HPDE6-E6E7 (cell line): Measurements from ENCODE around the gene ANKRD29.

Experiments used
- DNase-seq: peaks from one replicate; pipeline ENCODE4 v3.0.0; 2011; ENCODE audit warnings: missing footprints; ENCODE audit errors: extremely low spot score

ANKRD29 gene

GRCh38 chr18:23662309-23663263 is at the start of gene ANKRD29:
ANKRD29 (minus strand) TSS chr18:23662911; CDS start chr18:23662730, 181 bp downstream.
- peak; percentile 60 for DNase-seq

GRCh38 chr18:23712445-23712844 is 49.7 kb upstream of the ANKRD29 start:
- DNase-seq: no peak

GRCh38 chr18:23711426-23711825 is 48.7 kb upstream of the ANKRD29 start:
- no peak for DNase-seq

- DNase-seq: no peak
Observed at GRCh38 chr18:23710946-23711345, 48.2 kb upstream of the ANKRD29 start.

GRCh38 chr18:23710068-23710527 is 47.4 kb upstream of the ANKRD29 start:
- peak; percentile 38 for DNase-seq

- no peak for DNase-seq
Observed at GRCh38 chr18:23706971-23707640, 44.4 kb upstream of the ANKRD29 start.

- DNase-seq: no peak
Observed at GRCh38 chr18:23704806-23705205, 42.1 kb upstream of the ANKRD29 start.

GRCh38 chr18:23703987-23704384 is 41.3 kb upstream of the ANKRD29 start:
- DNase-seq: no peak

- DNase-seq: peak; percentile 37
Observed at GRCh38 chr18:23703057-23703986, 40.6 kb upstream of the ANKRD29 start.

- DNase-seq: no peak
Observed at GRCh38 chr18:23702606-23703005, 39.9 kb upstream of the ANKRD29 start.

GRCh38 chr18:23701544-23702064 is 38.9 kb upstream of the ANKRD29 start:
- no peak for DNase-seq

- DNase-seq: no peak
Observed at GRCh38 chr18:23701017-23701416, 38.3 kb upstream of the ANKRD29 start.

GRCh38 chr18:23694637-23695430 is 32.1 kb upstream of the ANKRD29 start:
- peak; percentile 44 for DNase-seq

- DNase-seq: no peak
Observed at GRCh38 chr18:23693846-23694245, 31.1 kb upstream of the ANKRD29 start.

- no peak for DNase-seq
Observed at GRCh38 chr18:23690505-23691068, 27.9 kb upstream of the ANKRD29 start.

GRCh38 chr18:23689616-23690504 is 27.1 kb upstream of the ANKRD29 start:
- DNase-seq: no peak

- DNase-seq: peak; percentile 53
Observed at GRCh38 chr18:23689031-23689615, 26.4 kb upstream of the ANKRD29 start, which contains the start of gene LAMA3. LAMA3 (plus strand) TSS chr18:23689453; CDS start chr18:23689684, 231 bp downstream.

- DNase-seq: no peak
Observed at GRCh38 chr18:23688528-23688927, 25.8 kb upstream of the ANKRD29 start.
